H1 (cell line): ENCODE results near the gene LCNL1.

Experiments used
- BCL11A ChIP-seq, 2 experiments: IDR thresholded peaks; one replicate each; pipeline ENCODE4 v1.6.1; 2011; ENCODE audit warnings: low read depth in 2 of 2, low read length in 2 of 2, mild to moderate bottlenecking in 2 of 2
- CBX8 ChIP-seq: fragments of 300-800, 300-1000 bp; sonication (generic); IDR thresholded peaks from 2 replicates; pipeline ENCODE4 v1.7.1; 2016; ENCODE audit warnings: low read depth, low read length, borderline replicate concordance
- CREB1 ChIP-seq: IDR thresholded peaks from 2 replicates; pipeline ENCODE4 v1.6.1; 2012; ENCODE audit warnings: inconsistent platforms
- CTCF ChIP-seq, 3 experiments: IDR thresholded peaks; 1 replicate in 2 of 3; 2 replicates in 1 of 3; pipeline versions ENCODE4 v1.5.1 to v1.6.1; 2011; ENCODE audit warnings: low read length in 3 of 3, mild to moderate bottlenecking in 3 of 3, inconsistent platforms in 2 of 3, low read depth in 1 of 3, moderate library complexity in 1 of 3; ENCODE audit not compliant: insufficient read depth in 1 of 3; ENCODE audit errors: control extremely low read depth in 1 of 3
- EP300 ChIP-seq, 2 experiments: IDR thresholded peaks; 1 replicate in 1 of 2; 2 replicates in 1 of 2; pipeline ENCODE4 v1.6.1; 2011 to 2012; ENCODE audit warnings: low read depth in 2 of 2, low read length in 2 of 2, mild to moderate bottlenecking in 2 of 2, borderline replicate concordance in 1 of 2, inconsistent platforms in 1 of 2, moderate library complexity in 1 of 2
- EZH2 ChIP-seq: fragments of 200-600 bp; sonication (generic); IDR thresholded peaks from 2 replicates; pipeline ENCODE4 v1.7.1; 2012; ENCODE audit warnings: low read depth, mild to moderate bottlenecking, moderate library complexity, low read length, inconsistent platforms; ENCODE audit not compliant: severe bottlenecking
- HDAC2 ChIP-seq, 2 experiments: fragments of 300-600 bp in 1 of 2; sonication (generic) in 1 of 2; IDR thresholded peaks; 2 replicates each; pipeline ENCODE4 v1.6.1; 2011 to 2012; ENCODE audit warnings: low read depth in 2 of 2, low read length in 2 of 2, mild to moderate bottlenecking in 2 of 2, moderate library complexity in 2 of 2, borderline replicate concordance in 1 of 2, inconsistent platforms in 1 of 2
- HDAC6 ChIP-seq: IDR thresholded peaks from one replicate; pipeline ENCODE4 v1.7.1; 2012; ENCODE audit warnings: low read depth, mild to moderate bottlenecking, inconsistent platforms, low read length, moderate library complexity
- JUND ChIP-seq: IDR thresholded peaks from 2 replicates; pipeline ENCODE4 v1.6.1; 2011; ENCODE audit warnings: mild to moderate bottlenecking, improper control_type of control experiment, low read length
- POLR2A ChIP-seq, 2 experiments: IDR thresholded peaks; 1 replicate in 1 of 2; 2 replicates in 1 of 2; pipeline ENCODE4 v1.6.1; 2011; ENCODE audit warnings: low read depth in 2 of 2, low read length in 2 of 2, mild to moderate bottlenecking in 2 of 2; ENCODE audit errors: control extremely low read depth in 1 of 2
- SP1 ChIP-seq: IDR thresholded peaks from 2 replicates; pipeline ENCODE4 v1.6.1; 2011; ENCODE audit warnings: low read depth, low read length

GRCh38 chr9:137034039-137034708 lies 51.4 kb downstream of the LCNL1 start:
- TF ChIP-seq HDAC2 (IDR thresholded peaks at IDR 0.05; ENCODE audit: borderline replicate concordance in 1 of 2, low read depth in 2 of 2, low read length in 2 of 2) (no peak), CTCF (IDR thresholded peaks at IDR 0.05; ENCODE audit: control extremely low read depth in 1 of 3, insufficient read depth in 1 of 3, low read depth in 1 of 3, low read length in 3 of 3) (no peak), JUND (no peak), CREB1 (no peak), CBX8 (no peak), EZH2 (no peak), BCL11A (IDR thresholded peaks at IDR 0.05; ENCODE audit: low read depth in 2 of 2, low read length in 2 of 2) (no peak), POLR2A (IDR thresholded peaks at IDR 0.05; ENCODE audit: control extremely low read depth in 1 of 2, low read depth in 2 of 2, low read length in 2 of 2) (no peak), SP1 (no peak), EP300 (IDR thresholded peaks at IDR 0.05; ENCODE audit: borderline replicate concordance in 1 of 2, low read depth in 2 of 2, low read length in 2 of 2) (no peak), HDAC6 (no peak)
